Endothelial cell of umbilical vein (primary cell): ENCODE measurements around the gene PKNOX2. TPM values are rescaled to one million over a fixed set of nuclear protein-coding genes. Genes with fewer than 3 reads are reported as not detected.
A peak's percentile ranks its signal among the peaks of the same experiment; 100 is the strongest.

Source experiments
- BruUV-seq: library from RNA; stranded (reverse); fragments of 400-500 nt; replicated peaks from 2 replicates; lab custom pipeline; 2021; lab: Mats Ljungman, UMichigan
- CTCF ChIA-PET: fragments of 300-600, 350-600 bp; sonication (Branson Sonifier 250); formaldehyde crosslinking; loops from one replicate; lab custom pipeline; 2021; ENCODE audit warnings: antibody characterized with exemption, inconsistent platforms; lab: Charles Lee
- POLR2A ChIA-PET: fragments of 300-600, 350-600 bp; sonication (Branson Sonifier 250); formaldehyde crosslinking; loops from one replicate; lab custom pipeline; 2021; ENCODE audit warnings: antibody characterized with exemption, inconsistent platforms; lab: Charles Lee
- DNase-seq: peaks from one replicate; pipeline ENCODE4 v3.0.0-alpha.2; 2011; ENCODE audit warnings: low read depth, low spot score
- FAIRE-seq: peaks from 2 replicates; lab custom pipeline; 2011; peaks lifted over from hg19 to GRCh38; lab: Jason Lieb, UNC
- H2AFZ ChIP-seq: 2 replicates; pipeline ENCODE4 v1.6.0; 2012; ENCODE audit warnings: low read depth, low read length, control low read depth, inconsistent platforms
- H3K27ac ChIP-seq: 2 replicates; pipeline ENCODE4 v1.5.1; 2011; ENCODE audit warnings: low read depth, mild to moderate bottlenecking, control low read depth, low read length, moderate library complexity; ENCODE audit not compliant: insufficient read depth
- H3K27me3 ChIP-seq, 2 experiments: 2 replicates each; pipeline versions ENCODE4 v1.6.0 to v1.6.1; 2011; ENCODE audit warnings: low read length in 2 of 2, mixed read lengths in 1 of 2; ENCODE audit not compliant: control insufficient read depth in 2 of 2, insufficient read depth in 2 of 2
- H3K36me3 ChIP-seq, 2 experiments: 2 replicates in 1 of 2; 3 replicates in 1 of 2; pipeline ENCODE4 v1.5.1; 2011; ENCODE audit warnings: low read length in 2 of 2, mild to moderate bottlenecking in 1 of 2, moderate library complexity in 1 of 2; ENCODE audit not compliant: control insufficient read depth in 2 of 2, insufficient read depth in 2 of 2; ENCODE audit errors: extremely low read depth in 1 of 2
- H3K4me1 ChIP-seq: 3 replicates; pipeline ENCODE4 v1.5.1; 2011; ENCODE audit warnings: mild to moderate bottlenecking, low read length; ENCODE audit not compliant: control insufficient read depth, insufficient read depth; ENCODE audit errors: extremely low read depth
- H3K4me2 ChIP-seq: 2 replicates; pipeline ENCODE4 v1.6.1; 2011; ENCODE audit warnings: low read length, control low read depth, mixed read lengths; ENCODE audit not compliant: insufficient read depth
- H3K4me3 ChIP-seq, 3 experiments: fragments of 200-600 bp in 1 of 3; sonication (generic), shearing (Covaris generic) in 1 of 3; replicated peaks in 1 of 3; 2 replicates each; pipeline ENCODE4 v1.5.1; 2011 to 2016; ENCODE audit warnings: control low read depth in 3 of 3, low read length in 3 of 3, mild to moderate bottlenecking in 2 of 3, inconsistent platforms in 1 of 3, low read depth in 1 of 3, moderate library complexity in 1 of 3; ENCODE audit not compliant: insufficient read depth in 1 of 3
- H3K79me2 ChIP-seq: 2 replicates; pipeline ENCODE4 v1.6.0; 2012; ENCODE audit warnings: low read length, inconsistent platforms; ENCODE audit not compliant: control insufficient read depth, insufficient read depth
- H3K9ac ChIP-seq: replicated peaks from 2 replicates; pipeline ENCODE3; 2011; ENCODE audit warnings: low read length, control low read depth; ENCODE audit not compliant: insufficient read depth; ENCODE audit errors: extremely low read depth
- H3K9me1 ChIP-seq: replicated peaks from 3 replicates; pipeline ENCODE4 v1.6.0; 2011; ENCODE audit warnings: mild to moderate bottlenecking, low read length; ENCODE audit not compliant: control insufficient read depth, insufficient read depth; ENCODE audit errors: extremely low read depth
- H3K9me3 ChIP-seq: replicated peaks from 2 replicates; pipeline ENCODE4 v1.5.1; 2012; ENCODE audit warnings: low read length, inconsistent platforms; ENCODE audit not compliant: control insufficient read depth, insufficient read depth
- H4K20me1 ChIP-seq: replicated peaks from 2 replicates; pipeline ENCODE3; 2011; ENCODE audit warnings: mild to moderate bottlenecking, low read length; ENCODE audit not compliant: control insufficient read depth, insufficient read depth; ENCODE audit errors: extremely low read depth
- CTCF ChIP-seq, 2 donors: IDR thresholded peaks; 1 replicate in 1 of 2; 2 replicates in 1 of 2; pipeline ENCODE4 v1.5.1; 2011; ENCODE audit warnings: low read length in 2 of 2, mild to moderate bottlenecking in 2 of 2, moderate library complexity in 2 of 2, control low read depth in 1 of 2, inconsistent platforms in 1 of 2, low read depth in 1 of 2; ENCODE audit not compliant: insufficient read depth in 1 of 2; ENCODE audit errors: extremely low read depth in 1 of 2
- FOS ChIP-seq: IDR thresholded peaks from 2 replicates; pipeline ENCODE4 v1.6.1; 2011; ENCODE audit warnings: mild to moderate bottlenecking, low read length, moderate library complexity, borderline replicate concordance; ENCODE audit not compliant: insufficient read depth
- GATA2 ChIP-seq: IDR thresholded peaks from 2 replicates; pipeline ENCODE4 v1.7.0; 2011; ENCODE audit warnings: low read depth, mild to moderate bottlenecking, moderate library complexity, mixed read lengths, low read length; ENCODE audit not compliant: insufficient read length, insufficient read depth
- MAX ChIP-seq: IDR thresholded peaks from 2 replicates; pipeline ENCODE4 v1.6.1; 2011; ENCODE audit not compliant: insufficient read depth, insufficient read length
- MYC ChIP-seq: IDR thresholded peaks from one replicate; pipeline ENCODE4 v1.6.1; 2011; ENCODE audit warnings: mild to moderate bottlenecking, low read depth, low read length
- dilution Hi-C: fragments of 300-500 bp; cut with MboI; formaldehyde crosslinking; loops from one replicate; pipeline ENCODE4 v1.15.0; 2019; ENCODE audit warnings: low sequenced_read_pairs; ENCODE audit not compliant: extremely low pct_ligation_motif_present
- intact Hi-C: fragments of 100-400 bp; cut with micrococcal nuclease; formaldehyde crosslinking; loops from one replicate; pipeline ENCODE4 v1.10.0; 2022
- polyA plus RNA-seq, 4 experiments: library from polyadenylated mRNA; depleted of rRNA in 3 of 4; stranded (reverse) in 3 of 4; unstranded in 1 of 4; fragments of >200 nt; gene quantifications; 2 replicates each; pipeline versions ENCODE4 v1.2.1 to v1.2.3, GENCODE V29; 2011 to 2012; ENCODE audit warnings: missing spikeins in 1 of 4
- total RNA-seq: library from RNA; stranded (reverse); gene quantifications from 2 replicates; pipeline ENCODE4 v1.2.3, GENCODE V29; 2021

PKNOX2 gene
- total and polyA plus RNA-seq, 2 donors (not counting 3 experiments of a cell fraction or from before 2014, with no cell fraction given) = 0.11 to 0.91 TPM

GRCh38 chr11:125428486-125429173 lies 264.1 kb downstream of the PKNOX2 start:
- DNase-seq = no peak
- intact Hi-C loops = loop anchor here (1.0 kb wide), 1 partner anchor 466 kb away; no protein-coding TSS in a partner anchor

GRCh38 chr11:125429174-125429707 lies 264.7 kb downstream of the PKNOX2 start:
- no peak overlapping the region for H2AFZ ChIP-seq
- no peak overlapping the region for H3K4me2 ChIP-seq
- FAIRE-seq (peak; percentile 86), DNase-seq (peak; percentile 59)
- no TSS peak for BruUV-seq
- no peak for TF ChIP-seq MAX
- TF ChIP-seq GATA2 = no peak
- no peak for TF ChIP-seq MYC
- TF ChIP-seq CTCF (IDR thresholded peaks at IDR 0.05; ENCODE audit: extremely low read depth in 1 of 2, insufficient read depth in 1 of 2, low read depth in 1 of 2, low read length in 2 of 2) = peak; percentile 70 to 81
- H3K9me1 ChIP-seq = no peaks in the 10 kb centered on the region
- H3K9me3 ChIP-seq = no peaks in the 10 kb centered on the region
- ChIA-PET CTCF (interaction anchor here (0.6 to 4.3 kb wide), 36 partner anchors 10 to 530 kb away, joined by 3 to 50 read pairs (median 4); partner anchors contain the start of genes ACRV1 and PKNOX2), POLR2A (no interaction called here)
- intact Hi-C loops = loop anchor here (1.0 kb wide), 1 partner anchor 467 kb away; no protein-coding TSS in a partner anchor
- dilution Hi-C loops = no loop called here
- no peak overlapping the region for H3K4me3 ChIP-seq
- no peak overlapping the region for H3K9ac ChIP-seq
- no peak overlapping the region for H3K27ac ChIP-seq
- H3K36me3 ChIP-seq = no peaks in the 10 kb centered on the region
- no peaks in the 10 kb centered on the region for H3K4me1 ChIP-seq
- H4K20me1 ChIP-seq = no peaks in the 10 kb centered on the region
- H3K27me3 ChIP-seq = no peaks in the 10 kb centered on the region
- no peaks in the 10 kb centered on the region for H3K79me2 ChIP-seq

More at GRCh38 chr11:125428486-125429173, 264.1 kb downstream of the PKNOX2 start:
- CTCF ChIA-PET = interaction anchor here (0.6 to 4.3 kb wide), 36 partner anchors 10 to 530 kb away, joined by 3 to 50 read pairs (median 4); partner anchors contain the start of genes ACRV1 and PKNOX2
- no peaks in the 10 kb centered on the region for H4K20me1 ChIP-seq
- H3K9me1 ChIP-seq = no peaks in the 10 kb centered on the region
- H3K4me2 ChIP-seq = no peak overlapping the region
- no peaks in the 10 kb centered on the region for H3K36me3 ChIP-seq
- H3K9me3 ChIP-seq = no peaks in the 10 kb centered on the region
- no peak overlapping the region for H3K9ac ChIP-seq
- POLR2A ChIA-PET = no interaction called here
- H3K79me2 ChIP-seq = no peaks in the 10 kb centered on the region
- no peak overlapping the region for H3K27ac ChIP-seq
- H3K4me1 ChIP-seq = no peaks in the 10 kb centered on the region
- no peak overlapping the region for H2AFZ ChIP-seq
- H3K4me3 ChIP-seq = no peak overlapping the region
- no peaks in the 10 kb centered on the region for H3K27me3 ChIP-seq
- BruUV-seq = no TSS peak
- TF ChIP-seq FOS = no peak
- TF ChIP-seq MYC = no peak
- TF ChIP-seq MAX = no peak
- FAIRE-seq = no peak
- dilution Hi-C loops = no loop called here
